SK-N-SH (cell line): ENCODE results near the gene ZNF407. TPM values are rescaled to one million over a fixed set of nuclear protein-coding genes. Genes with fewer than 3 reads are reported as not detected.

ENCODE experiments used
- CTCF ChIA-PET: fragments of 300-600, 350-600 bp; formaldehyde crosslinking; extraction: SDS; loops from one replicate; lab custom pipeline; 2021; lab: Yijun Ruan, JAX
- POLR2A ChIA-PET: fragments of 350-600 bp; sonication (Branson Sonifier 250); formaldehyde crosslinking; extraction: SDS; loops from one replicate; lab custom pipeline; 2020; ENCODE audit warnings: antibody characterized with exemption, inconsistent platforms; lab: Yijun Ruan, JAX
- DNase-seq: peaks from one replicate; pipeline ENCODE4 v3.0.0; 2012
- H2AFZ ChIP-seq: fragments of 200-600 bp; sonication (generic); 2 replicates; pipeline ENCODE4 v1.8.1; 2016; ENCODE audit warnings: antibody characterized with exemption, mild to moderate bottlenecking, low read depth
- H3F3A ChIP-seq: fragments of 200-600 bp; sonication (generic); replicated peaks from 2 replicates; pipeline ENCODE3; 2016; ENCODE audit warnings: antibody characterized with exemption, mild to moderate bottlenecking; ENCODE audit not compliant: insufficient read depth
- H3K27ac ChIP-seq, 2 experiments: fragments of 200-500 bp in 1 of 2; fragments of 200-600 bp in 1 of 2; sonication (Bioruptor generic) in 1 of 2; sonication (generic), shearing (Covaris generic) in 1 of 2; 2 replicates each; pipeline versions ENCODE4 v1.5.1 to v1.6.1; 2014 to 2016; ENCODE audit warnings: low read depth in 2 of 2, inconsistent platforms in 1 of 2, low read length in 1 of 2, mild to moderate bottlenecking in 1 of 2, mixed read lengths in 1 of 2
- H3K27me3 ChIP-seq: fragments of 200-600 bp; sonication (generic), shearing (Covaris generic); 2 replicates; pipeline ENCODE4 v1.6.1; 2016; ENCODE audit warnings: mixed run types; ENCODE audit not compliant: insufficient read depth
- H3K36me3 ChIP-seq, 2 experiments: fragments of 200-500 bp in 1 of 2; fragments of 200-600 bp in 1 of 2; sonication (Bioruptor generic) in 1 of 2; sonication (generic) in 1 of 2; replicated peaks in 1 of 2; 2 replicates each; pipeline versions ENCODE3 to v1.5.1; 2014 to 2016; ENCODE audit warnings: low read length in 1 of 2, mild to moderate bottlenecking in 1 of 2; ENCODE audit not compliant: insufficient read depth in 2 of 2, control insufficient read depth in 1 of 2
- H3K4me1 ChIP-seq, 2 experiments: fragments of 200-500 bp in 1 of 2; fragments of 200-600 bp in 1 of 2; sonication (Bioruptor generic) in 1 of 2; sonication (generic), shearing (Covaris generic) in 1 of 2; 2 replicates each; pipeline versions ENCODE4 v1.5.1 to v1.6.1; 2014 to 2016; ENCODE audit warnings: low read depth in 1 of 2, low read length in 1 of 2, mixed run types in 1 of 2; ENCODE audit not compliant: insufficient read depth in 2 of 2, control insufficient read depth in 1 of 2
- H3K4me2 ChIP-seq: fragments of 200-600 bp; sonication (generic), shearing (Covaris generic); 2 replicates; pipeline ENCODE4 v1.6.1; 2017; ENCODE audit warnings: mixed run types
- H3K4me3 ChIP-seq, 2 experiments: fragments of 200-500 bp in 1 of 2; fragments of 200-600 bp in 1 of 2; sonication (Bioruptor generic) in 1 of 2; sonication (generic), shearing (Covaris generic) in 1 of 2; 2 replicates each; pipeline versions ENCODE4 v1.5.1 to v1.8.1; 2014 to 2016; ENCODE audit warnings: low read depth in 2 of 2, inconsistent platforms in 1 of 2, low read length in 1 of 2, mild to moderate bottlenecking in 1 of 2, mixed read lengths in 1 of 2, moderate library complexity in 1 of 2
- H3K79me2 ChIP-seq: fragments of 200-600 bp; sonication (generic); 2 replicates; pipeline ENCODE4 v1.8.1; 2017; ENCODE audit warnings: mild to moderate bottlenecking; ENCODE audit not compliant: insufficient read depth
- H3K9ac ChIP-seq: fragments of 200-600 bp; sonication (generic); 2 replicates; pipeline ENCODE4 v1.6.1; 2017; ENCODE audit warnings: mixed run types
- H3K9me2 ChIP-seq: fragments of 200-600 bp; sonication (generic); 2 replicates; pipeline ENCODE4 v1.6.1; 2017; ENCODE audit warnings: mixed run types
- H3K9me3 ChIP-seq: fragments of 200-600 bp; sonication (generic); 2 replicates; pipeline ENCODE4 v1.6.1; 2017; ENCODE audit warnings: mixed run types, mild to moderate bottlenecking, moderate library complexity
- H4K20me1 ChIP-seq: fragments of 200-600 bp; sonication (generic); 2 replicates; pipeline ENCODE4 v1.6.1; 2017; ENCODE audit warnings: mild to moderate bottlenecking, mixed run types; ENCODE audit not compliant: insufficient read depth
- EZH2phosphoT487 ChIP-seq: fragments of 200-600 bp; sonication (generic); IDR thresholded peaks from 2 replicates; pipeline ENCODE4 v1.6.1; 2017; ENCODE audit warnings: low read depth, mixed run types, mild to moderate bottlenecking, antibody characterized with exemption, moderate library complexity, borderline replicate concordance
- FOXJ3 ChIP-seq: sonication (generic); formaldehyde crosslinking; IDR thresholded peaks from 2 replicates; pipeline ENCODE4 v1.5.1; 2020; ENCODE audit warnings: mild to moderate bottlenecking, missing genetic modification reagents
- JUND ChIP-seq: IDR thresholded peaks from 2 replicates; pipeline ENCODE4 v1.4.0; 2012
- NFIC ChIP-seq: IDR thresholded peaks from 2 replicates; pipeline ENCODE4 v1.4.0; 2012; ENCODE audit warnings: borderline replicate concordance
- NRF1 ChIP-seq: IDR thresholded peaks from 2 replicates; pipeline ENCODE4 v1.6.1; 2012; ENCODE audit warnings: low read depth, mild to moderate bottlenecking, low read length
- POLR2AphosphoS5 ChIP-seq: IDR thresholded peaks from 2 replicates; pipeline ENCODE4 v1.6.1; 2012; ENCODE audit warnings: low read depth, low read length
- RAD21 ChIP-seq: IDR thresholded peaks from 2 replicates; pipeline ENCODE4 v1.6.1; 2012; ENCODE audit warnings: mild to moderate bottlenecking, low read length
- RCOR1 ChIP-seq: fragments of 150-350 bp; IDR thresholded peaks from 2 replicates; pipeline ENCODE4 v1.6.1; 2017; ENCODE audit warnings: antibody characterized with exemption, low read length
- RXRA ChIP-seq: IDR thresholded peaks from 2 replicates; pipeline ENCODE4 v1.4.0; 2012; ENCODE audit warnings: low read depth, mild to moderate bottlenecking, borderline replicate concordance
- TCF12 ChIP-seq: IDR thresholded peaks from 2 replicates; pipeline ENCODE4 v1.4.0; 2012
- WGBS: methylation state at CpG from one replicate; pipeline ENCODE4 v1.1.6; 2017; ENCODE audit warnings: low lambda C conversion rate; 5-methylcytosine and 5-hydroxymethylcytosine counted together
- polyA plus RNA-seq, 3 experiments: library from polyadenylated mRNA; depleted of rRNA; stranded (reverse); fragments of >200 nt; gene quantifications; 2 replicates each; pipeline ENCODE4 v1.2.3, GENCODE V29; 2012
- TF ChIP-seq, protein P1 (sequence below): IDR thresholded peaks from 2 replicates; pipeline ENCODE4; 2012
- TF ChIP-seq, protein P2 (sequence below): fragments of 200-600 bp; sonication (generic); IDR thresholded peaks from 2 replicates; pipeline ENCODE4 v1.6.1; 2017; ENCODE audit warnings: antibody characterized with exemption, mild to moderate bottlenecking, moderate library complexity
- TF ChIP-seq, protein P3 (sequence below): fragments of 150-350 bp; IDR thresholded peaks from 2 replicates; pipeline ENCODE4 v1.6.1; 2017; ENCODE audit warnings: antibody characterized with exemption, low read length, low read depth, borderline replicate concordance
- TF ChIP-seq, protein P4 (sequence below): IDR thresholded peaks from 2 replicates; pipeline ENCODE4 v1.4.0; 2012; ENCODE audit warnings: low read depth
- TF ChIP-seq, protein P5 (sequence below): IDR thresholded peaks from 2 replicates; pipeline ENCODE4 v1.4.0; 2012; ENCODE audit warnings: low read depth, borderline replicate concordance

The ZNF407 gene
- polyA plus RNA-seq, 1 of the 3 experiments (the other 2 are of a cell fraction) = 2.6 TPM

DNA sequence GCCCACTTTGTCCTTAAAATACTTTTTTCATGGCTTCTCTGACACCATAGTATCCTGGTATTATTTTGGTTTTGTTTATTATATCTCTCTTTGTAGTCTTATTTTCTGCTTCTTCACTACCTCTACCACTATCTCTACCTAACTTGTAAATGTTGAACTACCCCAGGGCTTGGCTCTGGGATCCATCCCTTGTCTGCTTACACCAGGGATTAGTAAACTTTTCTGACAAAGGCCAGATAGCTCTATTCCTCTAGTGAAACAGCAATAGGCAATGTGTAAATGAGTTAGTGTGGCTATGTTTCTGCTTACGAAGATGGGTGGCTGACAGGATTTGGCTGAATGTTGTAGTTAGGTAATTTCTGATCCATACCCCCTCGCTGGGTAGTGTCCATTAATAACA, 76.8 kb downstream of the ZNF407 start:
- H3K9me3 ChIP-seq = peaks cover 6% of the 10 kb centered on the region; the same call in 1 of the 2 replicates
- DNase-seq = no peak
- ChIA-PET POLR2A (no interaction called here), CTCF (interaction anchor here (1.0 kb wide), 1 partner anchor 170 kb away, joined by 3 read pairs; no protein-coding TSS in a partner anchor)
- H3K9ac ChIP-seq = no peak overlapping the region
- H4K20me1 ChIP-seq = no peaks in the 10 kb centered on the region
- H3K9me2 ChIP-seq = no peaks in the 10 kb centered on the region
- H3K36me3 ChIP-seq = peaks cover 0 to 19% of the 10 kb centered on the region in 2 experiments
- no peak overlapping the region for H3K27ac ChIP-seq
- peaks cover 4% of the 10 kb centered on the region; the same call in 1 of the 2 replicates for H3K79me2 ChIP-seq
- no peaks in the 10 kb centered on the region for H3K27me3 ChIP-seq
- H3K4me3 ChIP-seq = no peak overlapping the region
- H2AFZ ChIP-seq = no peak overlapping the region
- TF ChIP-seq TCF12 (no peak), EZH2phosphoT487 (no peak), RAD21 (no peak), RCOR1 (no peak), RXRA (no peak), JUND (no peak), POLR2AphosphoS5 (no peak), FOXJ3 (no peak), NRF1 (no peak), NFIC (no peak)
- TF ChIP-seq, protein P1, sequence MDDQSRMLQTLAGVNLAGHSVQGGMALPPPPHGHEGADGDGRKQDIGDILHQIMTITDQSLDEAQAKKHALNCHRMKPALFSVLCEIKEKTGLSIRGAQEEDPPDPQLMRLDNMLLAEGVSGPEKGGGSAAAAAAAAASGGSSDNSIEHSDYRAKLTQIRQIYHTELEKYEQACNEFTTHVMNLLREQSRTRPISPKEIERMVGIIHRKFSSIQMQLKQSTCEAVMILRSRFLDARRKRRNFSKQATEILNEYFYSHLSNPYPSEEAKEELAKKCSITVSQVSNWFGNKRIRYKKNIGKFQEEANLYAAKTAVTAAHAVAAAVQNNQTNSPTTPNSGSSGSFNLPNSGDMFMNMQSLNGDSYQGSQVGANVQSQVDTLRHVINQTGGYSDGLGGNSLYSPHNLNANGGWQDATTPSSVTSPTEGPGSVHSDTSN = no peak
- TF ChIP-seq, protein P2, sequence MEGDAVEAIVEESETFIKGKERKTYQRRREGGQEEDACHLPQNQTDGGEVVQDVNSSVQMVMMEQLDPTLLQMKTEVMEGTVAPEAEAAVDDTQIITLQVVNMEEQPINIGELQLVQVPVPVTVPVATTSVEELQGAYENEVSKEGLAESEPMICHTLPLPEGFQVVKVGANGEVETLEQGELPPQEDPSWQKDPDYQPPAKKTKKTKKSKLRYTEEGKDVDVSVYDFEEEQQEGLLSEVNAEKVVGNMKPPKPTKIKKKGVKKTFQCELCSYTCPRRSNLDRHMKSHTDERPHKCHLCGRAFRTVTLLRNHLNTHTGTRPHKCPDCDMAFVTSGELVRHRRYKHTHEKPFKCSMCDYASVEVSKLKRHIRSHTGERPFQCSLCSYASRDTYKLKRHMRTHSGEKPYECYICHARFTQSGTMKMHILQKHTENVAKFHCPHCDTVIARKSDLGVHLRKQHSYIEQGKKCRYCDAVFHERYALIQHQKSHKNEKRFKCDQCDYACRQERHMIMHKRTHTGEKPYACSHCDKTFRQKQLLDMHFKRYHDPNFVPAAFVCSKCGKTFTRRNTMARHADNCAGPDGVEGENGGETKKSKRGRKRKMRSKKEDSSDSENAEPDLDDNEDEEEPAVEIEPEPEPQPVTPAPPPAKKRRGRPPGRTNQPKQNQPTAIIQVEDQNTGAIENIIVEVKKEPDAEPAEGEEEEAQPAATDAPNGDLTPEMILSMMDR = no peak
- TF ChIP-seq, protein P3, sequence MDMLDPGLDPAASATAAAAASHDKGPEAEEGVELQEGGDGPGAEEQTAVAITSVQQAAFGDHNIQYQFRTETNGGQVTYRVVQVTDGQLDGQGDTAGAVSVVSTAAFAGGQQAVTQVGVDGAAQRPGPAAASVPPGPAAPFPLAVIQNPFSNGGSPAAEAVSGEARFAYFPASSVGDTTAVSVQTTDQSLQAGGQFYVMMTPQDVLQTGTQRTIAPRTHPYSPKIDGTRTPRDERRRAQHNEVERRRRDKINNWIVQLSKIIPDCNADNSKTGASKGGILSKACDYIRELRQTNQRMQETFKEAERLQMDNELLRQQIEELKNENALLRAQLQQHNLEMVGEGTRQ = no peak
- TF ChIP-seq, protein P4, sequence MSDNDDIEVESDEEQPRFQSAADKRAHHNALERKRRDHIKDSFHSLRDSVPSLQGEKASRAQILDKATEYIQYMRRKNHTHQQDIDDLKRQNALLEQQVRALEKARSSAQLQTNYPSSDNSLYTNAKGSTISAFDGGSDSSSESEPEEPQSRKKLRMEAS = no peak
- TF ChIP-seq, protein P5, sequence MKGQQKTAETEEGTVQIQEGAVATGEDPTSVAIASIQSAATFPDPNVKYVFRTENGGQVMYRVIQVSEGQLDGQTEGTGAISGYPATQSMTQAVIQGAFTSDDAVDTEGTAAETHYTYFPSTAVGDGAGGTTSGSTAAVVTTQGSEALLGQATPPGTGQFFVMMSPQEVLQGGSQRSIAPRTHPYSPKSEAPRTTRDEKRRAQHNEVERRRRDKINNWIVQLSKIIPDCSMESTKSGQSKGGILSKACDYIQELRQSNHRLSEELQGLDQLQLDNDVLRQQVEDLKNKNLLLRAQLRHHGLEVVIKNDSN = no peak
- no peak overlapping the region for H3K4me2 ChIP-seq
- no peaks in the 10 kb centered on the region for H3K4me1 ChIP-seq
- 81% methylated on average over 2 of the region's 2 CpGs for WGBS
- H3F3A ChIP-seq = no peaks in the 10 kb centered on the region
